HG02642 (cell line): ENCODE data around the gene ZNF740.

Experiments used
- ATAC-seq: cut with Tn5 transposase; IDR thresholded peaks from one replicate; pipeline ENCODE4 v1.9.1; 2021; ENCODE audit warnings: mild to moderate bottlenecking; ENCODE audit not compliant: unreplicated experiment, poor library complexity

The ZNF740 gene

DNA sequence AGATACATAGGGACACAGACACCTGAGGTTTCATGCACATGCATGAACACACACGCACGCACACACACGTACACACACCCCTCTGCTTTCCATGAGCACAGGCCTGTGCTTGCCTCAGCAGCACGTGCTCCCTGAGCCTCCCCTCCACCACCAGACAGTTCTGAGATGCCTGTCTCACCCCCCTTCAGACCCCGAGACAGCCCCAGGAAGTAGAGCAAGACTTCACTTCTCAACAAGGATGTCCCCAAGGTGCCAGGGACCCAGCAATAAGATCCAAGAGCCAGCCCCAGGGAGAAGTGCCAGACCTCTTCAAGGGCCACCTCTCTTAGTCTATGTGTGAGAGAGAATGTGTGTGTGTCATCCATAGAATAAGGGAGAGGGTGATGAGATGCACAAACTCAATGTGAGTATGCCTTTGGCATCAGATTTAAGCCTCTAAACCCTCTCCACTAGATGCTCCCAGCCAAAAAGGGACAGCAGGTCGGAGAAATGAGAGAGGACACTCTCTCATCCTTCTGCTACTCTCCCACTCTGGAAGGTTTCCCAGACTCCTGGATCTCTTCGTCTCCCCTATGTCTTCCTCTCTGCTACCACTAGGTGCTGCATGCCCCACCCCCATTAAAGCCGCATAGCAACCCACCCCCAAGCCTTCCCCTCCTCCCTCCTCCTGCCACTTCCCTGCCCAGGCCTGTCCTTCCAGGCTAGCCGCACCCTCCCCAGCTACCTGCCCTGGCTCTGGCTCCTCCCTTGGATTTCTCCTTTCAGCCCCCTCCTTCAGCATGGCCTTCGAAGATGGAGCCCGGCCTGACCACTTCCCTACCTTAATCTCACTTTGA is 43.8 kb downstream of the ZNF740 start:
- ATAC-seq, result no peak

GRCh38 chr12:53224897-53225634 is 44.5 kb downstream of the ZNF740 start:
- ATAC-seq, result no peak

DNA sequence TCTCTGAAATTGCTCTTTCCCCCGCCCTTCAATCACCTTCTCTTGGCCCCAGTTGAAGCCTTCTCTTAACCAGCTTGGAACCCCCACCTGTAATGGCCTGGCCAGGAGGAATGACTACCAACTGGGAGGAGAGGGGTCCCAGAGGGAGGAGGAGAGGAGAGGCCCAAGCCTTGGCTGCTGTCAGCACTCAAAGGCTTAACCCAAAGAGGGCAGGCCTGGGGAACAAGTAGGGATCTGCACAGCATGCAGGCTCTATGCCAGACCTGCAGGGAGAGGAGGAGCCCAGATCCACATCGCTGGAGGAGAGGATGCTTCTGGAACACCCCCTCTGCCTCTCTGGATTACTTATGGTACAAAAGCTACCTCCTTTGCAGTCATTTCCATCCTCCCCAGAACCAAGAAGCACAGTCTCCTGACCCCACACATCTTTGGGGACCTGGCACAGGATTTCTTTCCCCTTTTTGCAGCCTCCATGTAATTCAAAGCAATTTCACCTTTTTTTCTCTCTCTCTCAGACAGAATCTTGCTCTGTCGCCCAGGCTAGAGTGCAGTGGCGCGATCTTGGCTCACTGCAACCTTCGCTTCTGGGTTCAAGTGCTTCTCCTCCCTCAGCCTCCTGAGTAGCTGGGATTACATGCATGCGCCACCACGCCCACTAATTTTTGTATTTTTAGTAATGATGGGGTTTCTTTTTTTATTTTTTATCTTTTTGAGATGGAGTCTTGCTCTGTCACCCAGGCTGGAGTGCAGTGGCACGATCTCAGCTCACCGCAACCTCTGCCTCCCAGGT is 45.3 kb downstream of the ZNF740 start:
- no peak for ATAC-seq

DNA sequence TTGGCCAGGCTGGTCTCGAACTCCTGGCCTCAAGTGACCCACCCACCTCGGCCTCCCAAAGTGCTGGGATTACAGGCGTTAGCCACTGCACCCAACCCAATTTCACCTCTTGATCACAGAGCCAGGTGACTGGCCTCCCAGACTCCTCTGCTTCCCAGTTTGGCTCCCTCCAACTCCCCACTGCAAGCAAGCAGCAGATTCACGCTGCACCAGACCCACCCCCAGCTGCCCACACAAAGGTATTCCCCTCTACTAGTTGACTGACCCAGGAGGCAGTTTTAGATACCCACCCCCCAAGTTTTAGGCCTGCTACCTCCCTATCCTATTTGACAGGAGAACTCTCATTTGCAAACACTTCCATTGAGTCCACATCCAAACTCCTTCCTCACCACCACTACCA is 46.3 kb downstream of the ZNF740 start:
- no peak for ATAC-seq

GRCh38 chr12:53227341-53227740 is 46.8 kb downstream of the ZNF740 start:
- no peak for ATAC-seq

DNA sequence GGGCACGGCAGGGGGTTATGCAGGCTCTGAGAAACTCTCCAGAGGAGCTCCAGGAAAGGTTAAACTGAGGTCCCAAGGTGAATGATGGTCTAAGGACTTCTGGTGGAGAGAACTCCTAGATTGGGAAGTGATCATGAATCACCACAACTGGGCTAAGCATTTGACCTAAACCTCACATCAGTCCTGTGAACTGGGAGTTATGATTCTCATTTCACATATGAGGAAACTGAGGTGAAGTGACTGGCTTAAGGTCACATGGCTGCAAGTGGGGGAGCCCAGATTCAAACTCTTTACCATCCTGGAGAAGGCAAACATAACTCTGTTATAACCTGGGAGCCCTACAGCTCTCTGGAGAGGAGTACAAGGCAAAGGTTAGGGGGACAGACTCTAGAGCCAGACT is 47.3 kb downstream of the ZNF740 start:
- ATAC-seq, result no peak

GRCh38 chr12:53229454-53229853 is 48.9 kb downstream of the ZNF740 start:
- ATAC-seq, result no peak

GRCh38 chr12:53230108-53230845 is 49.8 kb downstream of the ZNF740 start:
- no peak for ATAC-seq

- no peak for ATAC-seq
Observed at GRCh38 chr12:53231671-53231920, 51.1 kb downstream of the ZNF740 start.

DNA sequence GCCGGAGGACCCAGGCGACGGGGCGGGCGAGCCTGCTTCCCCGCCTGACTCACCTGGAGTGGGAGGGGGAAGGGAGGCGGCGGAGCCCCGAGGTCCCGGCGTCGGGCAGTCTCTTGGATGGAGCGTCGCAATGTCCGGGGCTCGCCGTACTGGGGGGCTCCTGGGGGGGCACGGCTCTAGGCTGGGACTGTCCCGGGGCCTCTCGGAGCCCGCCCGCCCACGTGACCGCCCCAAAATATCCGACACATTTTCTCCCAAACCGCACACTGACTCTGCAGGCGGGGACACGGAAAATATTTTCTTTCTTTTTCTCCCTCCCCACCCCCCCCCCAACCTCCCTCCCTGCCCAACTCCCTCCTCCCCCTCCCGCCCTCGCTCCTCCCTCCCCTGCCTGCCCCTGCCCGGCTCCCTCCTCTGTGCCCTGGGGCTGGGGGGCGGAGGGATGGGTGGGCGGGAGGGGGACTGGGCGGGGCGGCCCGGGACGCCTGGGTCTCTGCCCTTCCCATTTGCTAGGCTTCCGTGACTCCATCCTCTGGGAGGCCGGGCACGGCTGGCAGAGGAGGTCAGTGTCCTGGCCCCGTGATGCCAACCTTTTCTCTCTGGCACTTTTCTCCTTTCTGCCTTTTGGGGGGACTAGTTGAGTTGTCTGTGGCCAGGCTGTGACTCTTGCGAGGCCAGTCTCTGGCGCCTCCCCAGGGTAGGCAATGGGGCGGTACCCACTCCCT is 51.6 kb downstream of the ZNF740 start, which contains the start of gene RARG:
RARG (minus strand) TSS at position 289 of the 725 bp plus-strand sequence. CDS start 4,664 bp downstream, outside the sequence.
- ATAC-seq, result peak; percentile 36

DNA sequence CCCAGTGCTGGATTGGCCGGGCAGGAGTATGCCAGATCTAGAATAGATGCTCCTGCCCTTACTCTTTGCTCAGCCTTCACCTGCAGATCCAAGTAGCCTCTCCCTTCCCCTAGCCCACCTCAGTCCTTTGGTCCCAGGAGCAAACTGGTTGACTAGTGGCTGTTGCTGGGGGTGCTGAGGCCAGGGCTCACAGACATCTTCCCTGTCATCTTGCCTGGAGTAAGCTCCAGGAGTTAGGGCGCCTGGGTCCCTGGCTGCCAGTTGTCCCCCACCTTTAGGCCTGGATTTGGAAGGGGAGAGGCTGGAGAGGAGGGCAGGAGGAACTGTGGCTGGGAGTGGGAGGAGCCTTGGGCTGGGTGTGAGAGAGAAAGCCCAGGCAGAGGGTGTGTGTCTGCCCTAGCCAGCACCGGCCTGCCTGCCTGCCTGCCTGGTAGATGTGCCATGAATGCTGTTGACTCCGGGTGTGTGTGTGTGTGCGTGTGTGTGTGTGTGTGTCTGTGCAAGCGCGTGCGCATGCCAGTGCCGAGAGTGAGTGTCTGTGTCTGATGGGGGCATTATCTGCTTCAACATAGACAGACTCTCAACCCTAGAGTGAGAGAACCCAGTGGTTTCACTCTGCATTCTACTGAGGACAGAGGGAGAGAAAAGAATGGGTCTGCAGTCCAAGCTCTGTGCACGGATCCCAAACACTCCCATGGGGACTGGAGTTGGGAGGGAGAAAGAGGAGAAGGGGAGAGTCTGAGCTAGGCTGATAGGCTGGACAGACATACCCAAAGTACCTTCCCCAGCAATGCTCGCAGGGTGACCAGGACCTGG is 52.3 kb downstream of the ZNF740 start:
- ATAC-seq, result peak; percentile 28

DNA sequence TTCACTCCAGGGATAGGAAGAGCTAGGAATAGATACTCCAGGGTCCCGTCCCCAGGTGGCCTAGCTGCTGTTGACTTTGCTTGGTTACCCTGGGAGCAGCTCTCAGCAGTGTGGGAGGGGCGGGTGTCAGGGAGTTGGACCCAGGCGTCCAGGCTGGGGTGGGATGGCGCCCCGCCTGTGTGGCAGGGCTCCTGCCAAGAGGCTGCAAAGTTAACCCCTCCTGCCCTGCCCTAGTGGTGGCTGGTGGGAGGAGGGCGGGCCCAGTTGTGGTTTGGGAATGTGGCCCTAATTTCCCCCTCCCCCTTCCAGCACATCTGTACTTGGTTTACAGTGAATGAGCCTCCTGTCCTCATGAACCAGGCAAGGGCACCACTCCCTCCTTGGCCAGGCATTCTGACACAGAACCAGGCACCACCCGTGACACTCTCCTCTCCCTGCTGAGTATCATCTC is 53.2 kb downstream of the ZNF740 start:
- no peak for ATAC-seq

DNA sequence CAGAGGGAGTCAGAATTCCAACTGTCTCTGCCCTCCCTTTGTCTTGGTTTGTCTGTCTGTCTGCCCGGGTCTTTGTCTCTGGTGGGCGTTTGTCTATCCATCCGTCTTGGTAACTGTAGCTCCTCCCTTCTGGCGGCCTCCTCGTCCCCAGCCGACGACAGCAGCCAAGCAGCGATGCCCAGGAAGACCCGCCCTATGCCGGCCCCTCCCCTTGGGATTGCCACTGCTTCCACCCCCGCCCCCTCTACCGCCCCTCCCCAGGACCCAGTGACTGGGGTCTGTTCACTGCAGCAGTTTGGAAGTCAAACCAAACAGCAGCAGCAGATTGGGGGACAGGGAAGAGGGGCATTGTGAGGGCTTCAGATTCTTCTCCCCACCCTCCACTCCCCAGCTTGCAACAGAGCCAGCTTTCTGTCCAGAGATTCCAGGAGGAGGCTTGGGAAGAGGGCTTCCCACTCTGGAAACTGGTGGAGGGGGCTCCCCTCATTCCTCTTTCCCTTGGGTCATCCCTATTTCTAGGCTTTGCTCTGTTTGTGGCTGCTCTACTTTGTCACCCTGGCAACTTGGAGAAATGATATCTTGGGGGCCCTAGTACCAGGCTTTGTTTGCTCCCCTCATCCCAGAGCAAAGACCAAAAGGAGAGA is 53.9 kb downstream of the ZNF740 start:
- ATAC-seq, result no peak

GRCh38 chr12:53235164-53235563 is 54.6 kb downstream of the ZNF740 start:
- ATAC-seq, result no peak

GRCh38 chr12:53235742-53236442 is 55.4 kb downstream of the ZNF740 start:
- no peak for ATAC-seq

DNA sequence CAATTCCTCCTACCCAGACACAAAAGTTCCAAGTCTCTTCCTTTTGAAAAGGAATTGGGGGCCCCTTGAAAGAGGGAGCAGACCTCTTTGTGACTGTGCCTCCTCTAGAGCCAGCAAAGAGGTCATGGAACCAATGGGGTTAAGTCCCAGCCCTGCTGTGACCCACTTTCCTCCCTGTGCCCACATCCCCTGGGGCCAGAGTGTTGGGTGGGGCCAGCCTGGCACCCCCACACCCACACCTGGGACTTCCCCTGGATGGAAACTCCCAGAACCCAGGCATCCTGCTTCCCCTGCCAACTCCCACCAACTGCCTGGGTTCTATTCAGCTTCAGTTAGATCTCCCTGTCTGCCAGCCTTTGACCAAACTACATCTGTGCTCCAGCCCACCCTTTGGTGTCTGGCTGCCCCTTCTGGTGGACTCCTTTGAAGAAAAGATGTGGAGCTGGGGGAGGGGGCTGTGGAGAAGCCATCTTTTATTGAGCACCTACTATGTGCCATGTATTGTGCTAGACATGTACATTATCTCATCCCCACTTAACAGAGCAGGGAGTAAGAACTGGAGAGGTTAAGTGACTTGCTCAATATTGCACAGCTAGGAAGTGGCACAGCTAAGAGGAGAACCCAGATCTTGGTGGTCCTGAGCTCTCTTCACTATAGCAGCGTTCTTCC is 56.1 kb downstream of the ZNF740 start:
- ATAC-seq, result no peak

DNA sequence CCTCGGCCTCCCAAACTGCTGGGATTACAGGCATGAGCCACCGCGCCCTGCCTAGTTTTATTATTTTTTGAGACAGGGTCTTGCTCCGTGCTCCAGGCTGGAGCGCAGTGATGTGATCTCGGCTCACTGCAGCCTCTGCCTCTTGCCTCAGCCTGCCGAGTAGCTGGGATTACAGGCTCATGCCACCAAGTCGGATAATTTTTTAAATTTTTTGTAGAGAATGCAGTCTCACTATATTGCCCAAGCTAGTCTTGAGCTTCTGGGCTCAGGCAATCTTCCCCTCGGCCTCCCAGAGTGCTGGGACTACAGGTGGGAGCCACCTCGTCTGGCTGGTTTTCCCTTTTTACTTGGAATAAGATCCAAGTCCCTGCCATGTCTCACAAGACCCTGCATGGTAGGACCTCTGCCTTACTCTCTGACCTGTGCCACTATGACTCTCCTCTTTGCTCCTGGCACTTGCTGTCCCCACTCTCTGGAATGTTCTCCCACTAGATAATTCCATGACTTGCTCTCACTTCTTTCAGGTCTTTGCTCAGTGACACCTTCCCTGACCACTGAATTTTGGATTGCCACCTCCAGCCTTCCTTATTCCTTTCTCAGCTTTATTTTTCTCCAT is 59.2 kb downstream of the ZNF740 start:
- ATAC-seq, result no peak
